ENCODE results near the gene NCOR2. TPM values are rescaled to one million over a fixed set of nuclear protein-coding genes. Genes with fewer than 3 reads are reported as not detected.

NCOR2 gene
- total RNA-seq, 1 donor from 2014 or later = 25.7 TPM

DNA sequence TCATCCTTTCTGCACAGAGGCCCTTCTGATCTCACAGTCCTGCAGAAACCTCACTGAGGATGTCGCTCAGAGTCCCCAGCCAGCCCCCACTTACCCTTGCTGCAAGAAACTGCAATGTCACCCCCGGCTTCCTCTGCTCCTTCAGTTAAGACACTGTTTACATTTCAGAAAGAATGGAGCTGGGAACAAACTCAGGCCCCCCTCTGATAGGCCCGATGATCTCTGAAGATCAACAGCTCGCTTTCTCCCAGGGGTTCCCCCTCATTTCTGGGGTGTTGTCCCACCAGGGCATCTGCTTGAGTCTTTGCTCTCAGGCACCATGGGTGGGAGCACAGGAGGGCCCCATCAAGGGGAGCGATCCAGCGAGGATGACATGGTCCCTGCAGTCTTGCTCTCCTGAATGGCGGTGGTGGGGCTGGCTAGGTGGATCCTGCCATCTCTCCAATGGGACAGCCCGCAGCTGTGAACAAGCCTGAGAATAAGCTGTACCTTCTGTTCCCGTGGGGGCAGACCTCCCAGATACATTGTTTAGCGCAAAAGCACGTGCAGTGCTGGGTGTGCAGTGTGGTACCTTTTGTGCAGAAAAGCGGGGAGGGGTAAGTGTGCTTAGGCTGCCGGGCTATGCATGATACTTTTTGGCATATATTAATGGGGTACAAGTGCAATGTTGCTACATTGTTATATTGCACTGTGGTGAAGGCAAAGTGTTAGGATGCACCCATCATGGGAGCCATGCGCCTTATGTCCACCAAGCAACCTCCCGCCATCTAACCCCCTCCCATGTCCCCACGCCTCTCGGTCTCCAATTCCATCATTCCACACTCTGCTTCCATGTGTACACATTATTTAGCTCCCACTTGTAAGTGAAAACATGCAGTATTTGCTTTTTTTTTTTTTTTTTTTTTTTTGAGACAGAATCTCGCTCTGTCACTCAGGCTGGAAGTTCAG lies 6.7 kb upstream of the NCOR2 start:
- DNase-seq = no peak

DNA sequence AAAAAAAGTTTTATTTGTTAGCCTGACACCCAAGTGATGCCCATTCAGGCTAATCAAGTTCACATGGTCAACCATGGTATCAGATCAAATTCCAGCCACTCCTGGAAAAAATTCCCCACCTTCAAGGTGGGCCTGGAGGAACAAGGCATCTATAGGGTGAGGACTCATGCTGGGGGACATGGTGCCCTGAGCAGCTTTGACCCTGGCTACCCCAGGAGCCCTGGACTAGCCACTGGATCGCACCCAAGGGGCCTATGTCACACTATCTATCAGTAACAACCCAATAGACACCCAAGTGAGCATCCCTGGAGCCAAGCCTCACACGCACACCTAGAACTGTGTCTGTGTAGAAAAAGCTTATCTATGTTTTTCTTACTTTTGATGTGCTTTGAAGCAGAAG lies 4.1 kb upstream of the NCOR2 start:
- no peak for DNase-seq

DNA sequence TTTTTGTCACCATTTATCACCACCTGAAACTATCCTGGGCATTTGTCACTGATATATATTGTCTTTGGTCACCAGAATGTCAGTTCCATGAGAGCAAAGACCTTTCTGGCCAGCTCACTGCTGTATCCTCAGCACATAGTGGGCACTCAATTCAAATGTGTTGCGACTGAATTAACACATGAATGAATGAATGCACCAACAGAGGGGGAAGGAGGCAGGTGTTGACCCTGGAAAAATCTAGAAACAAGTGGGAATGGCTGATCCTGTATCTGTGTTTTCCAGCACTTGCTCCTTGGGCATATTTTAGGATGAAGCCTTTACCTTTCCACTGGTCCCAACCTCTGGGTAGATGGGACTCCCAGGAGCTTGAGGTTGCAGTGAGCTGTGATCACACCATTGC lies 3.4 kb upstream of the NCOR2 start:
- no peak for DNase-seq

GRCh38 chr12:124569375-124570148 lies 2.1 kb upstream of the NCOR2 start:
- DNase-seq = no peak

DNA sequence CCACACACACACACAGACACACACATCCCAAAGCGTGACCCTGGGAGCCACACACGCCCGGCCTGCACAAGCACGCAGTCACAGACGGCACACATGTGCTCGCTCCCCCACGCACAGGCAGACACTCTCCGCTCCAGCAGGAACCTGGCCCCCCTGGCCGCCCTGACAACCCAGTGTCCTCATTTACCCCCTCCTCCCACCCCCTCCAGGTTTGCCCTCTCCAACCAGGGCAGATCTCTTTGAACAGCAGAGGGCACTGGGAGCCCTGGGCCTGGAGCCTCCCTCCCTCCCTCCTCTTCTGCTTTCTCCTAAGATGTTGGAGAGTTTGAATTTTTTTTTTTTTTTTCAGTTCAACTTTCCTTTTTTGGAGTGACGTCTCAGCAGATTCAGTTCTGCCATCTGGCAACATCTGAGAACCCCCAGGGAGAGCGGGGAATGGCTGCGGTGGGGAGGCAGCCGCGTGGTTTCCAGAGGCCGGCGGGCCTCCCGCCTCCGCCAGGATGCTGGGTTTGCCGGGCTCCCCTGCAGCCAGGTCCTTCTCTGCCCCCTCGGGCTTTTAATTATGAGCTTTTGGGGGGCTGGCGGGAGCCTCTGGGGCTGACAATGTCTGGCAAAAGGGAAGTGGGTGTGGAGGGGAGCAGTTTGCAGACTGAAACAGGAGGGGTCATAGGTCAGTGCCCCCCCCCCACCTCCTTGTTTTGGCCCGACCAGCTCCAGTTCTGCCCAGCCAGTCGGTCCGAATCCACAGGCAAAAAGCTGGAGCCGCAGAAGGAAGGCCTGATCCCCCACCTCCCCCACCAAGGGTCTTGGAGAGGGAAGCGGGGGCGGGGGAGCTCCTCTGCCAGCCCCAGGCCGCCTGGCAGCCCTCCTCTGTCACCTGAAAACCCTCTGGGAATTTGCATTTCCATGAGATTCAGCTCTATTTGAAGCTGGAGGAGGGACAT lies 1.3 kb upstream of the NCOR2 start:
- peak; percentile 76 for DNase-seq

DNA sequence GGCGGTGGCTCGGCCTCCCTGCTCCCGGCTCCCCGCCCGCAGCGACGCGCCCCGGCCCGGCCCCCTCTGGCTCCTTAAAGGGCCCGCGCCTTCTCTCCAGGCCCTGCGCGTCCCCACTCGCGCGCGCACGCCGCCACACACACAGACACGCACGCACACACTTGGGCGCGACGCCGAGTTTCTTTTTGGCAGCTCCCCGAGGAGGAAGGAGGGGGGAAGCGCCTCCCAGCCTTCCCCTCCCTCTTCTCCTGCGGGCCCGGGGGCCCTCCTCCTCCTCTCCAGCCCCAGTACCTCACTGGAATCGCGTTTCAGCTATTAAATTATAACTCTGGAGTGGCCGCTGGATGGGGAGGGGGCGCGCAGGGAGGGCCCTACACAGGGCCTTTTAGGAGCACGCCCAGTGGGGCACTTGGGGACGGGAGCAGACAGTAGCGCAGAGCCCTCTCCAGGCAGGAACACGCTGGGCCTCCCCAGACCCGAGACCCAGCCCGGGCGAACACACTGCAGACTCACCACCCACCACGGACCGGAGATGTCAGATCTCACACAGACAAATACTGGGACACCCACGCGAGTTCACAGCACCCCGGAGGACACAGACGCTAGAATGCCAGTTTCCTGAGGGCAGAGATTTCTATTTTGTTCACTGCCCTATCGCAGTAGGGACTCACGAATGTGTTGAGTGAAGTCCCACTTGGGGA lies 411 bp upstream of the NCOR2 start:
- peak; percentile 89 for DNase-seq

- peak; percentile 83 for DNase-seq
Observed at GRCh38 chr12:124566161-124566996, 1.0 kb downstream of the NCOR2 start.

DNA sequence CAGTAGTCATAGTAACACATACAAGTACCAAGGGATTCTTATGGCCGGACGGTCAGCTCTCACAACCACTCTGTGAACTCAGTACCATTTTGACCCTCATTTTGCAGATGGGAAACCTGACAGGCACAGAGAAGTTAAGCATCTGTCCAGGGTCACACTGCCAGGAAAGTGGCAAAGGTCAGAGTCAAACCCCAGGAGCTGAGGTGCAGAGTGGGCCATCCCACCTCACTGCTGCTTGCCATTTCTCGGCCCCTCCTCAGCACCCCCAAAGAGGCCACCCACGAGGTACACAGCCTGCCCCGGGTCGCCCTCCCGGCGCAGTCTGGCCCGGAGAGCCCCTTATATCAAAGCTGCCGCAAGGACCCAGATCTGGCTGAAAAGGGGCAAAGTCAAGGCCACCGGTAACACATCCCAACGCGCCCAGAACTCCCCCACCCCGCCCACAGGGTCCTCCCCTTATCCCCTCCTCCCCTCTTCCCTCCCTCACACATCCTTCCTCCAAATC lies 1.7 kb downstream of the NCOR2 start:
- DNase-seq = no peak

GRCh38 chr12:124564971-124565491 lies 2.4 kb downstream of the NCOR2 start:
- peak; percentile 30 for DNase-seq

DNA sequence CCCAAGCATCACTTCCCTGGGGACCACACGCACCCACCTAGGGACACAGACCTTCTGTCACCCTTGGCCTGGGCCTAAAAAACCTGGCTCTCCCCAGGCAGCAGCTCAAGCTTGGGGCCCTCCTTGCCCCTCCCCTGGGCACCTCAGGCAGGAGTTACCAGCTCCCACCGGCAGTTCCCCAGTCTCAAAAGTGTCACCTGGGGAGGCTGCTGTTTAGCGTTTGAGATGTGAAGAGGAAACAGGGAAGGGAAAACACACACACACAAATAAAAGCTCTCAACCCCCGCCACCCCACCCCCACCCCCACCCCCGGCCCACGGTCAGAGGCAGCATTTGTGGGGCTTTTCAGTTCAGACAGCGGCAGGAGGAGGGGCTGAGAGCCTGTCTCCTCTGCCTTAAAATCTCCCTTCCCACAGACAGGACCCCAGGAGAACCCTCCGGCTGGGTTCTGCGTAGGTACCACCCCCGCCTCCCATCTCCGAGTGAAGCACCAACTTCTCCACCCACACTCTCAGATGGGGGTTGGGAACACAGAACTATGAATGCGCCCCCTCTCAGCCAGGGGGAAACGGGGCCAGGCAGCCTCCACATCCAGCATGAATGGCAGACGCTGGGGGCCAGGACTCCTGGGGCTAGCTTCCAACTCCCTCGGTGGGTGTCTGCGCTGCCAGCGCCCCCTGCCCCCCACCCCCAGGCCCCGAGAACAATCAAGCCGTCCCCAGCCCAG lies 3.0 kb downstream of the NCOR2 start:
- no peak for DNase-seq

- no peak for DNase-seq
Observed at GRCh38 chr12:124563809-124564208, 3.6 kb downstream of the NCOR2 start.

DNA sequence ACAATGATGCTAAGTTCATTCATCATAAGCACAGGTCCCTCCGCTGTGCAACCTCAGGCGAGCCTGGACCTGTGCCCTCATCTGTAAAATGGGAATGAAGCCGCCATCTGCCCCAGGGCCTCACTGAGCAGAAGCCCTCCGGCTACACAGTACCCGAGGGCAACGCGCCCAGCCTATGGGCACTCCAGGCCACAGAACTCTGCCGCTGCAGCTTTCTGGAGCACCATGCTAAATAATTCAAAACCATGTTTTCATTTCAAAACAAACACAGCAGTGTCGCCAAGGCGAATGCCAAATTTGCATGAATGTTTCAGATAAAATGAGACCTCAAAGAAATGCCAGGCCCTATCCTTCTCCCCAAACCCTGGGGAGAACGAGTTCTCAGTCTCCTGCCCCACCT lies 4.0 kb downstream of the NCOR2 start:
- no peak for DNase-seq

GRCh38 chr12:124562796-124563181 lies 4.6 kb downstream of the NCOR2 start:
- DNase-seq = no peak

DNA sequence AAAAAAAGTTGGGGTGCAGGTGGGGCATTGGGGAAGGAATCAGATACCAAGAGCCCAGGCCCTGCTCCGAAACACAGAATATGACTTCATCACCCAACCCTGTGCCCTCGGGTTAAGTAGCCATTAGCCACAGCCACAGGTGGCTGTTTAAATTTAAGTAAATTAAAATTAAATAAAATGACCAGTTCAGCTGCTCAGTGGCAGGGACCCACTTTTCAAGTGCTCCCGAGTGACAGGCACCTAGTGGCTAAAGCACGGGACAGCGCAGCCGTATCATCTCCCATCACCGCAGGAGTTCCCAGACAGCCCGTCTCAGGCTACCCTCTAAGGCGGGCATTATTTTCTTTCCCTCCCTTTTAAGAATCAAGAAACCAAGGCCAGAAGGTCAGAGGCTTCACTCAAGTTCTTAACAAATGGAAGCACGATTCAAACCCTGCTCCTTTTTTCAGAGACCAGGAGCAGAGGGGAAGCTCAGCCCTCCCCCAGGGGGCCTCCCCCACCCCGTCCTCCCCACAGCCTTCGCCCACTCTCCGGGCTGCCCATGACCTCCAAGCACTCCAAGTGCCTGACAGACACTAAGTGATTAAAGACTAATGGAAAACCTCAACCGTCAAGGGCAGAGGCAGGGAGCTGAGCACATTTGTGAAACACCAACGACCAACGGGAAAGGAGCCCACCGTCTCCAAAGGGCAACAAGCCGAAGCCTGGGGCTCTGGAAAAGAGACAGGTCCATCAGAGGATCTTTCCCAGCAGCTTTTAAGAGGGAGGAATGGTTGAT lies 5.2 kb downstream of the NCOR2 start:
- DNase-seq = no peak

DNA sequence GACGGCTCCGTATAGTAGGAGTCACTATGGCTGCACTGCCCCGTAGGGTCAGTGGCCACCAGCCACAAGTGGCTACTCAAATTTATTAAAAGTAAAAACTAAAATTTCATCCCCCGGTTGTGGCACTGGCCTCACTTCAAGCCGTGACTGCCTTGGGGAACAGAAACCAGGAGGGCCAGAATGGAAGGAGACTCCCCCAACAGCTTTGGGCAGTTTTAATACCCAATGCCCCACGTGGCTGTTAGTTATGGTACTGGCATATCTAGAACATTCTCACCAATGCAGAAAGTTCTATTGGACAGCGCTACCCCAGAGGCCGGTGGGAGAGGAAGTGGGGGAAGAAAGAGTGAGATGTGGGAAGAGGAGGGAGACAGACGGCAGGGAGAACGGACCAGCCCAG lies 6.2 kb downstream of the NCOR2 start:
- DNase-seq = no peak

DNA sequence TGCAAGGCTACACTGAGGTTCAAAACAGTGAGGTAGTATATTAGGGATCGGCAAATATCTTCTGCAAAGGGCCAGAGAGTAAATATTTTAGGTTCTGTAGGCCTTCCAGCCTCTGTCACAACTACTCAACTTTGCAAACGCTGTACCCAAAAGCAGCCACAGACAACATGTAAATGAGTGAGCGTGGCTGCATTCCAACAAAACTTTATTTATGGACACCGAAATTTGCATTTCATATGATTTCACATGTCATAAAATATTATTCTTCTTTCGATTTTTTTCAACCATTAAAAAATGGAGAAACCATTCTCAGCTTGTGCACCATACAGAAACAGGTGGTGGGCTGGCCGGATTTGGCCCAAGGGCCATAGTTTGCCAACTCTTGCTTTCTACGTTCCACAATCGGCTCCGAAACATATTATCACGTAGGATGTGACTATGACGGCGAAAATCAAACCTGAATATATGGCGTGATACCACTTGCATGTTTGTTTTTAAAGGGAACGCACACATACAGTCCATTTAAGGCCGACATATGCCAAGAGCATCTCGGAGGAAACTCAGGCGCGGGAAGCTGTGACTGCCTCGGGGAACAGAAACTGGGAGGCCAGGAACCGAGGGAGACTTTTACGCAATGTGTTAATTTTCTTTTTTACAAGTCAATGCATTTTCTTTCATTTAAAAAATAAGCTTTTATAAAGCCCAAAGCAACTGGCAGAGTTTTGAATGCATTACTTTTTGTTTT lies 7.1 kb downstream of the NCOR2 start:
- no peak for DNase-seq

DNA sequence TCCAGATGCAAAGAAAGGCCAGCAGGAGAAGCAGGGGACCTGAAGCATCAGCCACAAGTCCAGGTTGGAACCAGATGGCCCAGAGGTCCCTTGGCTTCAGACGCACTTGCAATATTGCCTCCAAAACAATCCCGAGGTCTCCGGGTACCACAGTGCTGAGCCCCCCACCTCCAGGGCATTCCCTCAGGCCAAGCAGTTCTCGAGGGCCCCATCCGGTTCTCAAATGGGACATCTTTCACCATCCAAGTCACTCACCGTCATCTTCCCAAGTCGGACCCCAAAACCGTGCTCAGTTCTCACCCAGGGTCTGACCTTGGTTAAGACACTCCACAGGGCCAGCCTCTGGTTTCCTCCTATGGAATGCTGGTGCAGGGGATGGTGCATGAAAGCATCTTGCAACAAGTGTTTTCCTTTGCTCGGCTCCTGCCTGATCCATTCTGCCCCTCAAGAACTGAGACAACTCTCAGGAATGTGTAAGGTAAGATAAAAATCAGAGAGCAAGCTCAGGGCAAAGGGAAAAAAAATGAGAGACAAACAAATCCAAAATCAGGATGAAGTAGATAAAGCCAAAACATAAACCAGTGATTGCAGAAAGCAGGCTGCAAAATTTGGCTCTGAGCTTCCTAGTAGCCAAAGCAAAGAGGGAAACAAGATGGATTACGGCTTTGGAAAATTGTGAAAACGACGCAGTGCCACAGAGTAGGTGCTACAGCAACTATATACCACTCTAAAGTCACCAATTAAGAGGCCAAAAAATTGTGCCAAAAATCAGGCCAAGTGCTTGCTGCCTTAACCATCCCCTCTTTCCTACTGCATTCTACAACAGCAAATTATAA lies 8.0 kb downstream of the NCOR2 start:
- no peak for DNase-seq

Data from dermis blood vessel endothelial cell (primary cell).